WERI-Rb-1 (cell line): ENCODE measurements around the gene GPR17.

Experiments
- DNase-seq: peaks from one replicate; pipeline ENCODE4 v3.0.0-alpha.2; 2020
- H3K27ac ChIP-seq: fragments of 250-450 bp; sonication (Bioruptor Pico); 2 replicates; pipeline ENCODE4 v1.5.1; 2020; ENCODE audit warnings: mild to moderate bottlenecking, moderate library complexity
- H3K27me3 ChIP-seq: fragments of 250-450 bp; sonication (Bioruptor Pico); 2 replicates; pipeline ENCODE4 v1.5.1; 2021; ENCODE audit warnings: mild to moderate bottlenecking, low read depth, moderate library complexity; ENCODE audit not compliant: insufficient read depth, severe bottlenecking
- H3K36me3 ChIP-seq: fragments of 250-450 bp; sonication (Bioruptor Pico); 2 replicates; pipeline ENCODE4 v1.5.1; 2020; ENCODE audit warnings: mild to moderate bottlenecking, moderate library complexity
- H3K4me3 ChIP-seq: 2 replicates; pipeline ENCODE4 v1.5.1; 2011; ENCODE audit warnings: low read depth, mild to moderate bottlenecking, control low read depth, low read length
- H3K9me3 ChIP-seq: fragments of 250-450 bp; sonication (Bioruptor Pico); 2 replicates; pipeline ENCODE4 v1.5.1; 2021; ENCODE audit warnings: mild to moderate bottlenecking, moderate library complexity; ENCODE audit not compliant: severe bottlenecking
- CTCF ChIP-seq: IDR thresholded peaks from 2 replicates; pipeline ENCODE4 v1.5.1; 2011; ENCODE audit warnings: low read depth, mild to moderate bottlenecking, control low read depth, inconsistent platforms, low read length

The GPR17 gene

GRCh38 chr2:127623388-127624319 is 22.3 kb upstream of the GPR17 start:
- H3K4me3 ChIP-seq = no peak overlapping the region
- DNase-seq = no peak
- no peak overlapping the region for H3K27ac ChIP-seq
- no peaks in the 10 kb centered on the region for H3K36me3 ChIP-seq
- no peaks in the 10 kb centered on the region for H3K9me3 ChIP-seq
- no peaks in the 10 kb centered on the region for H3K27me3 ChIP-seq
- TF ChIP-seq CTCF = no peak

GRCh38 chr2:127624320-127624755 is 21.6 kb upstream of the GPR17 start:
- H3K4me3 ChIP-seq = no peak overlapping the region
- no peaks in the 10 kb centered on the region for H3K27me3 ChIP-seq
- TF ChIP-seq CTCF = no peak
- no peaks in the 10 kb centered on the region for H3K9me3 ChIP-seq
- no peak for DNase-seq
- H3K27ac ChIP-seq = no peak overlapping the region
- no peaks in the 10 kb centered on the region for H3K36me3 ChIP-seq

GRCh38 chr2:127624756-127625571 is 21.0 kb upstream of the GPR17 start:
- DNase-seq = no peak
- Histone ChIP-seq H3K36me3 (no peaks in the 10 kb centered on the region), H3K27ac (no peak overlapping the region), H3K27me3 (no peaks in the 10 kb centered on the region), H3K9me3 (no peaks in the 10 kb centered on the region), H3K4me3 (no peak overlapping the region)
- no peak for TF ChIP-seq CTCF

- Histone ChIP-seq H3K27ac (no peak overlapping the region), H3K4me3 (no peak overlapping the region)
These were observed 20.4 kb upstream of the GPR17 start for GRCh38 chr2:127625572-127625951.

GRCh38 chr2:127626175-127626574 is 19.8 kb upstream of the GPR17 start:
- Histone ChIP-seq H3K9me3 (no peaks in the 10 kb centered on the region), H3K27ac (no peak overlapping the region), H3K36me3 (no peaks in the 10 kb centered on the region), H3K4me3 (no peak overlapping the region), H3K27me3 (no peaks in the 10 kb centered on the region)
- no peak for TF ChIP-seq CTCF
- no peak for DNase-seq

More at GRCh38 chr2:127625572-127625951, 20.4 kb upstream of the GPR17 start:
- no peaks in the 10 kb centered on the region for H3K9me3 ChIP-seq
- no peak for DNase-seq
- no peak for TF ChIP-seq CTCF
- no peaks in the 10 kb centered on the region for H3K36me3 ChIP-seq
- H3K27me3 ChIP-seq = no peaks in the 10 kb centered on the region
